Upper lobe of left lung (tissue), 4 donors: ENCODE data around the gene PNO1.

Experiments
- EP300 ChIP-seq, 4 donors: sonication (generic); formaldehyde crosslinking; IDR thresholded peaks; one replicate each; pipeline ENCODE4 v1.5.1; 2017; ENCODE audit warnings: antibody characterized with exemption in 4 of 4, control low read depth in 2 of 4
- POLR2A ChIP-seq, 4 donors: fragments of 450-650 bp; IDR thresholded peaks; one replicate each; pipeline ENCODE4 v1.5.1; 2016 to 2017; ENCODE audit warnings: antibody characterized with exemption in 4 of 4, mild to moderate bottlenecking in 2 of 4
- POLR2AphosphoS5 ChIP-seq, 2 donors: sonication (generic); formaldehyde crosslinking; IDR thresholded peaks; one replicate each; pipeline ENCODE4 v1.5.1; 2017; ENCODE audit warnings: antibody characterized with exemption in 2 of 2
- TF ChIP-seq, protein P1 (sequence below), 6 experiments: fragments of 450-650 bp in 4 of 6; fragments of 200-600 bp in 2 of 6; sonication (generic) in 2 of 6; IDR thresholded peaks; one replicate each; pipeline ENCODE4 v1.5.1; 2016 to 2019; ENCODE audit warnings: antibody characterized with exemption in 6 of 6

- TF ChIP-seq, protein P1, sequence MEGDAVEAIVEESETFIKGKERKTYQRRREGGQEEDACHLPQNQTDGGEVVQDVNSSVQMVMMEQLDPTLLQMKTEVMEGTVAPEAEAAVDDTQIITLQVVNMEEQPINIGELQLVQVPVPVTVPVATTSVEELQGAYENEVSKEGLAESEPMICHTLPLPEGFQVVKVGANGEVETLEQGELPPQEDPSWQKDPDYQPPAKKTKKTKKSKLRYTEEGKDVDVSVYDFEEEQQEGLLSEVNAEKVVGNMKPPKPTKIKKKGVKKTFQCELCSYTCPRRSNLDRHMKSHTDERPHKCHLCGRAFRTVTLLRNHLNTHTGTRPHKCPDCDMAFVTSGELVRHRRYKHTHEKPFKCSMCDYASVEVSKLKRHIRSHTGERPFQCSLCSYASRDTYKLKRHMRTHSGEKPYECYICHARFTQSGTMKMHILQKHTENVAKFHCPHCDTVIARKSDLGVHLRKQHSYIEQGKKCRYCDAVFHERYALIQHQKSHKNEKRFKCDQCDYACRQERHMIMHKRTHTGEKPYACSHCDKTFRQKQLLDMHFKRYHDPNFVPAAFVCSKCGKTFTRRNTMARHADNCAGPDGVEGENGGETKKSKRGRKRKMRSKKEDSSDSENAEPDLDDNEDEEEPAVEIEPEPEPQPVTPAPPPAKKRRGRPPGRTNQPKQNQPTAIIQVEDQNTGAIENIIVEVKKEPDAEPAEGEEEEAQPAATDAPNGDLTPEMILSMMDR (IDR thresholded peaks at IDR 0.05) = no peak
- TF ChIP-seq EP300 (IDR thresholded peaks at IDR 0.05) = no peak
- TF ChIP-seq POLR2A (IDR thresholded peaks at IDR 0.05) = no peak
- no peak for TF ChIP-seq POLR2AphosphoS5 (IDR thresholded peaks at IDR 0.05)
Measured at GRCh38 chr2:68141875-68142274, 15.8 kb upstream of the PNO1 start.
